Measurements from ENCODE around the gene SFI1.
A peak's percentile ranks its signal among the peaks of the same experiment; 100 is the strongest.

Gene SFI1

GRCh38 chr22:31618471-31619176, 122.3 kb downstream of the SFI1 start:
- no peak for DNase-seq

- no peak for DNase-seq
Measured at GRCh38 chr22:31619611-31620300, 123.4 kb downstream of the SFI1 start.

GRCh38 chr22:31620756-31621480, 124.6 kb downstream of the SFI1 start:
- DNase-seq, result no peak

GRCh38 chr22:31621507-31622124, 125.3 kb downstream of the SFI1 start:
- DNase-seq, result no peak

- no peak for DNase-seq
Measured at GRCh38 chr22:31622980-31623379, 126.6 kb downstream of the SFI1 start.

- DNase-seq, result no peak
Measured at GRCh38 chr22:31623592-31624304, 127.4 kb downstream of the SFI1 start.

GRCh38 chr22:31625257-31625640, 128.9 kb downstream of the SFI1 start:
- no peak for DNase-seq

GRCh38 chr22:31625661-31626426, 129.5 kb downstream of the SFI1 start:
- DNase-seq, result no peak

- no peak for DNase-seq
Measured at GRCh38 chr22:31626427-31627150, 130.3 kb downstream of the SFI1 start.

GRCh38 chr22:31627223-31627731, 130.9 kb downstream of the SFI1 start:
- DNase-seq, result no peak

GRCh38 chr22:31628362-31628761, 132.0 kb downstream of the SFI1 start:
- no peak for DNase-seq

GRCh38 chr22:31628969-31629708, 132.8 kb downstream of the SFI1 start:
- no peak for DNase-seq

- no peak for DNase-seq
Measured at GRCh38 chr22:31629741-31630184, 133.4 kb downstream of the SFI1 start.

GRCh38 chr22:31630331-31631329, 134.3 kb downstream of the SFI1 start:
- peak; percentile 88 for DNase-seq

- no peak for DNase-seq
Measured at GRCh38 chr22:31631436-31631835, 135.1 kb downstream of the SFI1 start.

GRCh38 chr22:31635638-31636306, 139.4 kb downstream of the SFI1 start:
- DNase-seq, result no peak

- peak; percentile 81 for DNase-seq
Measured at GRCh38 chr22:31637447-31637890, 141.1 kb downstream of the SFI1 start.
